Fibroblast of mammary gland (primary cell): ENCODE results near the gene RNASE13.
A peak's percentile ranks its signal among the peaks of the same experiment; 100 is the strongest.

ENCODE experiments used
- DNase-seq: peaks from one replicate; pipeline ENCODE4 v3.0.0-alpha.2; 2010; ENCODE audit warnings: low read depth
- H3K4me3 ChIP-seq: 2 replicates; pipeline ENCODE4 v1.5.1; 2011; ENCODE audit warnings: low read depth, mild to moderate bottlenecking, low read length, moderate library complexity; ENCODE audit not compliant: control insufficient read depth
- TF ChIP-seq, protein P1 (sequence below): conservative IDR thresholded peaks from 2 replicates; pipeline ENCODE4 v1.5.1; 2011; ENCODE audit warnings: low read depth, low read length, inconsistent platforms; ENCODE audit not compliant: control insufficient read depth, insufficient read depth

RNASE13 gene

DNA sequence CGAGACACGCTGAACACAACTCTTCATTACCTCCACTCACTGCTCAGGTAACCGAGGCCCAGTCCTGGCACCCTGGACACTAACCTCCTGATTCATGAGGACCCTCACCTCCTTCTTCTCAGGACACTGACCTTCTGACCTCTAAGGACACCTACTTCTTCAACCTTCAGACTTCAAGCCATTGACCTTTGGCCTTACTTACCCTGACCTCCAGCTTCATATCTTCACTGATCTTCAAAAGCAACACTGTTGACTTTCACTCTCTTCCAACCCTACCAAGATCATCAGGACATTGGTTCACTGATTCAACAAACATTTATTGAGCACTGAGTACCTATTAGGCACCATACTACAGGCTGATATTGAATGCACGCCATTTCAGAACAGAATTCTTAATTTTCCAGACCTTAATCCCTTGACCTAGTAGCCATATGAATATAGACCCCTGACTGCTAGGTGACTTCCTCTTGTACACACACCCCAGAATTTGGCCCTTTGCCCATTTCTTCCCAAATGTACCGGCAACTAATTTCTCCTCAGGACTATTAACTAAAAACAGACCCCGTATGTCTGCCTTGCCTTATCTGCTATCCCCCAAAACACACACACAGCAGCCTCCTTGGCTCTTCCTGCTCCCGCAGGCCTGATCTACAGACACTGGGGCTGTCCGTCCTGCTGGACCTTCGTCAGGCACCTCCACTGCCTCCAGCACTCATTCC is 41.3 kb upstream of the RNASE13 start:
- no peak for DNase-seq
- H3K4me3 ChIP-seq = no peak overlapping the region
- TF ChIP-seq, protein P1, sequence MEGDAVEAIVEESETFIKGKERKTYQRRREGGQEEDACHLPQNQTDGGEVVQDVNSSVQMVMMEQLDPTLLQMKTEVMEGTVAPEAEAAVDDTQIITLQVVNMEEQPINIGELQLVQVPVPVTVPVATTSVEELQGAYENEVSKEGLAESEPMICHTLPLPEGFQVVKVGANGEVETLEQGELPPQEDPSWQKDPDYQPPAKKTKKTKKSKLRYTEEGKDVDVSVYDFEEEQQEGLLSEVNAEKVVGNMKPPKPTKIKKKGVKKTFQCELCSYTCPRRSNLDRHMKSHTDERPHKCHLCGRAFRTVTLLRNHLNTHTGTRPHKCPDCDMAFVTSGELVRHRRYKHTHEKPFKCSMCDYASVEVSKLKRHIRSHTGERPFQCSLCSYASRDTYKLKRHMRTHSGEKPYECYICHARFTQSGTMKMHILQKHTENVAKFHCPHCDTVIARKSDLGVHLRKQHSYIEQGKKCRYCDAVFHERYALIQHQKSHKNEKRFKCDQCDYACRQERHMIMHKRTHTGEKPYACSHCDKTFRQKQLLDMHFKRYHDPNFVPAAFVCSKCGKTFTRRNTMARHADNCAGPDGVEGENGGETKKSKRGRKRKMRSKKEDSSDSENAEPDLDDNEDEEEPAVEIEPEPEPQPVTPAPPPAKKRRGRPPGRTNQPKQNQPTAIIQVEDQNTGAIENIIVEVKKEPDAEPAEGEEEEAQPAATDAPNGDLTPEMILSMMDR = no peak

DNA sequence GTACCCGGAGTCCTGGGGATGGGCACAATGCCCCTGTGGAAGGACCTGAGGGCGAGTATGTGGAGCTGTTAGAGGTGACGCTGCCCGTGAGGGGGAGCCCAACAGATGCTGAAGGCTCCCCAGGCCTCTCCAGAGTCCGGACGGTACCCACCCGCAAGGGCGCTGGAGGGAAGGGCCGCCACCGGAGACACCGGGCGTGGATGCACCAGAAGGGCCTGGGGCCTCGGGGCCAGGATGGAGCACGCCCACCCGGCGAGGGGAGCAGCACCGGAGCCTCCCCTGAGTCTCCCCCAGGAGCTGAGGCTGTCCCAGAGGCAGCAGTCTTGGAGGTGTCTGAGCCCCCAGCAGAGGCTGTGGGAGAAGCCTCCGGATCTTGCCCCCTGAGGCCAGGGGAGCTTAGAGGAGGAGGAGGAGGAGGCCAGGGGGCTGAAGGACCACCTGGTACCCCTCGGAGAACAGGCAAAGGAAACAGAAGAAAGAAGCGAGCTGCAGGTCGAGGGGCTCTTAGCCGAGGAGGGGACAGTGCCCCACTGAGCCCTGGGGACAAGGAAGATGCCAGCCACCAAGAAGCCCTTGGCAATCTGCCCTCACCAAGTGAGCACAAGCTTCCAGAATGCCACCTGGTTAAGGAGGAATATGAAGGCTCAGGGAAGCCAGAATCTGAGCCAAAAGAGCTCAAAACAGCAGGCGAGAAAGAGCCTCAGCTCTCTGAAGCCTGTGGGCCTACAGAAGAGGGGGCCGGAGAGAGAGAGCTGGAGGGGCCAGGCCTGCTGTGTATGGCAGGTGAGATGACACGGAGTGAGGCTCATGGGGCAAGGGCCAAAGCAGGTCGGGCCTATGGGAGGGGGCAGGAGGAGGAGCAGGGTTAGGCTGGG is 40.0 kb upstream of the RNASE13 start:
- TF ChIP-seq, protein P1 = no peak
- H3K4me3 ChIP-seq = no peak overlapping the region
- no peak for DNase-seq

DNA sequence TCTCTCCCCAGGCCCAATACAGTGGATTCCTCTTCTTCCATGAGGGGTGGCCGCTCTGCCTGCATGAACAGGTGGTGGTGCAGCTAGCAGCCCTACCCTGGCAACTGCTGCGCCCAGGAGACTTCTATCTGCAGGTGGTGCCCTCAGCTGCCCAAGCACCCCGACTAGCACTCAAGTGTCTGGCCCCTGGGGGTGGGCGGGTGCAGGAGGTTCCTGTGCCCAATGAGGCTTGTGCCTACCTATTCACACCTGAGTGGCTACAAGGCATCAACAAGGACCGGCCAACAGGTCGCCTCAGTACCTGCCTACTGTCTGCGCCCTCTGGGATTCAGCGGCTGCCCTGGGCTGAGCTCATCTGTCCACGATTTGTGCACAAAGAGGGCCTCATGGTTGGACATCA is 39.3 kb upstream of the RNASE13 start:
- TF ChIP-seq, protein P1 = no peak
- DNase-seq = no peak
- H3K4me3 ChIP-seq = no peak overlapping the region

DNA sequence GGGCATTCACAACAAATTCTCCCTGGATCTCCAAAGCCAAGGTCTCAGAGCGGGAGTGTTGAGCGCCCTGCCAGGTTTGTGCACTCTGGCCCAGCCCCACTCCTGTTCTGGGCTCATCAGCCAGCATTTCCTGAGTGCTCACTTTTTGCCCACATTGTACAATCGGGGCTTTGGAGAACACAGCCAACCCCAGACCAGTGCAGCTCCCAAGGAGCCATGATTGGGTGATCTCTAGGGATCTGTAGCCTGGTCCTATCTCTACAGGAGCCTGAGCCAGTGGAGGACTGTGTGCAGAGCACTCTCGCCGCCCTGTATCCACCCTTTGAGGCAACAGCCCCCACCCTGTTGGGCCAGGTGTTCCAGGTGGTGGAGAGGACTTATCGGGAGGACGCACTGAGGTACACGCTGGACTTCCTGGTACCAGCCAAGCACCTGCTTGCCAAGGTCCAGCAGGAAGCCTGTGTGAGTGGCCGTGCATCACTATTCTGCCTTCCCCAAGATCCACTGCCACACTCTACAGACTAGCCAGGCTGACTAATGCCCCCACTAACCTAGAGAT is 38.3 kb upstream of the RNASE13 start:
- no peak overlapping the region for H3K4me3 ChIP-seq
- no peak for DNase-seq
- TF ChIP-seq, protein P1 = no peak

DNA sequence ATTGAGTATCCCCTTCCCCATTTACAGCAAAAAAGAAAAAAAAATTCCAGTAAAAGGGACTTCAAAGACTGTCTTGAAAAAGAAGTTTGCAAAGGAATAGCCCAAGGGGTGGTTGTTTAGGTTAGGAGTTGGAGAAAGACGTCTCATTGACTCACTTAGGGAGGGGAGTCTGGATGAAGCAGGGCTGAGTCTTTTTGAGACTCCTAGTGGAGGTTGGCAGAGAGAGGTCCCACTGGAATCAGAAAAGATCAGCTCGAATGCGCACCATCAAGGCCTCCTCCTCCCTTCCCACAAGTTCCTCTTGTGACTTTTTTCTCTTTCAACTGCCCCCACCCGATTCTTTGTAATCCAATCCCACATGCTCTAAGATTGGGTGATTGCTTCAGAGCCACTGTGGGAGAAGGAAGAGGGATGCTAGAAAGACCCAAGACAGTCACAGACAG is 37.4 kb upstream of the RNASE13 start:
- TF ChIP-seq, protein P1 = peak; percentile 33
- H3K4me3 ChIP-seq = peak overlapping the region; percentile 77
- peak; percentile 96 for DNase-seq

DNA sequence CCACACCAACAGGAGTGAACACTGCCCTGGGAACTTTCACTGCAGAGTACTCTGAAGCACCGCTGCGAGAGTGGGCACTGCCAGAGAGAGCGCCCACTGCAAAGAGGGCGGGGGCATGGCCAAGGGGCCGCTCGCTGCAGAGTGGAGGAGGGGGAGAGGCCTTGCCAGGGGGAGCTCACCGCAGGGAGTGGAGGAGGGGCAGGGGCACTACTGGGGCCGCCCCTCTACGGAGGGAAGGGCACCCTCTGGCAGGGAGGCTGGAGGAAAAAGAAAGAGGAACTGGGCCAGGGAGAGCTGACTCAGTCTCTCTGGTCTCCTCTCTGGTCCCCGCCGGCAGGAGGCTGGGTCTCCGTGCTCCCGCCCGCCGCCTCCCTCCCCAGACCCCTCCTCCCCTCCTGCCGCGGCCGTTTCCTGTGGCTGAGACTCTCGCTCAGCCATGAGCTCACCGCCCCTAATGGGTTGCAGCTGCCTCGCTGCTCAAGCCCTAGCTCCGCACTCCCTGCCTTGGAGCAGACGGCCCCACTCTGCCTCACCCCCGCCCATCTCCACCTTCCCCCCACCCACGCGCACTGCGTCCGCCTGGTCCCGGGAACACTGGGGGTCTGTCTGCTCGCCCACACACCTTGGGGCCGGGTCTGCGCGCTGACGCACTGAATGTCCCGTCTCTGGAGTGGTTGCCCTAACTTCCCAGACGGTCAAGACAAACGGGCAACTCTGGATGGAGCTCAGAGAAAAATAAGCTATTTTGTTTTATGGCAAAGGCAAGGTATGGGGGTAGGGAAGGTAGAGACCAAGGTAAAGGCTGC is 36.8 kb upstream of the RNASE13 start:
- peak overlapping the region; percentile 77 for H3K4me3 ChIP-seq
- TF ChIP-seq, protein P1 = no peak
- DNase-seq = peak; percentile 95
